Endothelial cell of umbilical vein (primary cell): ENCODE results near the gene TFDP2.

Experiments used
- EZH2 ChIP-seq: IDR thresholded peaks from 2 replicates; pipeline ENCODE4 v1.6.1; 2012; ENCODE audit warnings: borderline replicate concordance, low read depth, mild to moderate bottlenecking, moderate library complexity, low read length, inconsistent platforms; ENCODE audit not compliant: severe bottlenecking
- TF ChIP-seq, protein P1 (sequence below), 2 donors: IDR thresholded peaks; 1 replicate in 1 of 2; 2 replicates in 1 of 2; pipeline ENCODE4 v1.5.1; 2011; ENCODE audit warnings: low read length in 2 of 2, mild to moderate bottlenecking in 2 of 2, moderate library complexity in 2 of 2, control low read depth in 1 of 2, inconsistent platforms in 1 of 2, low read depth in 1 of 2; ENCODE audit not compliant: insufficient read depth in 1 of 2; ENCODE audit errors: extremely low read depth in 1 of 2

DNA sequence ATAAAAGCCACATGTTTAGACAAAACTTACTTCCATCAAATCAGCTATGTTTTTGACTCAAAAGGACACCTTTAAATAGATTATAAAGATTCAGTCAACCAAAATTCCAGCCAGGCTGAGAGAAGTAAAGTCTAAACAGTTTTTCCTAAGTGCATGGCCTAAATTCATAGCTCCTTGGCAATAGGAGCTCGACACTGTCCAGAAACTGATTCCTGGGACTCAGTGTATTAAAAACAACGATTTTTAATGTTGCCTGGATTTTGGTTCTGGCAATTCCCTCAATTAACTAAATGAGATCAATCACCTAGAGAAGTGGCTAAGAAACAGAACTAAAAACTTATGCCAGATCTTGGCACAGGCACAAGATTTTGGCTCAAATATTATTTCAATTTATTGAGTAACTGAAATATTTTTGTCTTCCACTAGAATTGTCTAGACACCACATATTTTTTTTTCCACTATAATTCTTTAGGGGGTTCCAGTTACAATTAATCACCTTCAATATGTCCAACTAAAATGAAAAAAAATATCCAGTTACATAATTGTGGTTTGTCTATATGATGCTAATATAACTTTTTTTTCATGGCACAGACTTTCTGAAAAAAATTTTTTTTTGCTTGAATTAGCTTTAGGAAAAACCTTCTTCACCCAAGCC is 135.9 kb downstream of the TFDP2 start:
- TF ChIP-seq, protein P1, sequence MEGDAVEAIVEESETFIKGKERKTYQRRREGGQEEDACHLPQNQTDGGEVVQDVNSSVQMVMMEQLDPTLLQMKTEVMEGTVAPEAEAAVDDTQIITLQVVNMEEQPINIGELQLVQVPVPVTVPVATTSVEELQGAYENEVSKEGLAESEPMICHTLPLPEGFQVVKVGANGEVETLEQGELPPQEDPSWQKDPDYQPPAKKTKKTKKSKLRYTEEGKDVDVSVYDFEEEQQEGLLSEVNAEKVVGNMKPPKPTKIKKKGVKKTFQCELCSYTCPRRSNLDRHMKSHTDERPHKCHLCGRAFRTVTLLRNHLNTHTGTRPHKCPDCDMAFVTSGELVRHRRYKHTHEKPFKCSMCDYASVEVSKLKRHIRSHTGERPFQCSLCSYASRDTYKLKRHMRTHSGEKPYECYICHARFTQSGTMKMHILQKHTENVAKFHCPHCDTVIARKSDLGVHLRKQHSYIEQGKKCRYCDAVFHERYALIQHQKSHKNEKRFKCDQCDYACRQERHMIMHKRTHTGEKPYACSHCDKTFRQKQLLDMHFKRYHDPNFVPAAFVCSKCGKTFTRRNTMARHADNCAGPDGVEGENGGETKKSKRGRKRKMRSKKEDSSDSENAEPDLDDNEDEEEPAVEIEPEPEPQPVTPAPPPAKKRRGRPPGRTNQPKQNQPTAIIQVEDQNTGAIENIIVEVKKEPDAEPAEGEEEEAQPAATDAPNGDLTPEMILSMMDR (IDR thresholded peaks at IDR 0.05; ENCODE audit: extremely low read depth in 1 of 2, insufficient read depth in 1 of 2, low read depth in 1 of 2, low read length in 2 of 2), result no peak
- TF ChIP-seq EZH2, result no peak
